GM23338 (cell line): ENCODE measurements around the gene HOXD9.

Source experiments
- CTCF ChIP-seq, 2 experiments: fragments of 200-600 bp in 1 of 2; sonication (generic) in 1 of 2; conservative IDR thresholded peaks; 2 replicates each; pipeline versions ENCODE4 v1.5.1 to v1.6.1; 2016 to 2017; ENCODE audit warnings: antibody characterized with exemption in 2 of 2, low read depth in 2 of 2, mild to moderate bottlenecking in 2 of 2, moderate library complexity in 1 of 2
- EZH2phosphoT487 ChIP-seq: fragments of 200-600 bp; sonication (generic); IDR thresholded peaks from one replicate; pipeline ENCODE4 v1.8.1; 2018; ENCODE audit warnings: antibody characterized with exemption; ENCODE audit not compliant: unreplicated experiment

GRCh38 chr2:176095421-176095820, 27.1 kb upstream of the HOXD9 start:
- TF ChIP-seq CTCF (conservative IDR thresholded peaks at IDR 0.05; ENCODE audit: low read depth in 2 of 2), result no peak
- no peak for TF ChIP-seq EZH2phosphoT487
